AG10803 (cell line): Measurements from ENCODE around the gene ST7.

Experiments
- DNase-seq: peaks from one replicate; pipeline ENCODE4 v3.0.0; 2010; ENCODE audit warnings: low read depth
- H3K4me3 ChIP-seq: 2 replicates; pipeline ENCODE4 v1.5.1; 2011; ENCODE audit warnings: mild to moderate bottlenecking, low read length, control low read depth
- TF ChIP-seq, protein P1 (sequence below): conservative IDR thresholded peaks from 2 replicates; pipeline ENCODE4 v1.5.1; 2011; ENCODE audit warnings: mild to moderate bottlenecking, low read length, control low read depth, inconsistent platforms

ST7 gene

DNA sequence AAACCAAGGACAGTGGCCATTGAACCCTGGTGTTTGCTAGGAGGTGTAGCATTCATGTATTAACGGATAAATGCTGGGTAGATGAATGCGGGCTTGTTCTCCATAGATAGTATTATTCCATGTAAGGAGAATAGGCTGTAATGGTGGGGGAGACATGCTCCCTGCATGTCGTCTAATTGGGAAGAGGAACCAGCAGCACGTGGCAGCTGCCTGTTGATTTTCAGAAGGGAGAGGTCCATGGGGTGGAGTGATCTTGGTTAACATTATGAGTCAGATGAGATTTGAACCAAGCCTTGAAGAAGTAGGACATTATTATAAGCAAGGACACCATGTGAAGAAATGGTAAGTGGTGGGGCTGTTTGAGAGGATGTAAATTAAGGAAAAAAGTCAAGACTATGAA lies 257.1 kb downstream of the ST7 start:
- no peak overlapping the region for H3K4me3 ChIP-seq
- TF ChIP-seq, protein P1, sequence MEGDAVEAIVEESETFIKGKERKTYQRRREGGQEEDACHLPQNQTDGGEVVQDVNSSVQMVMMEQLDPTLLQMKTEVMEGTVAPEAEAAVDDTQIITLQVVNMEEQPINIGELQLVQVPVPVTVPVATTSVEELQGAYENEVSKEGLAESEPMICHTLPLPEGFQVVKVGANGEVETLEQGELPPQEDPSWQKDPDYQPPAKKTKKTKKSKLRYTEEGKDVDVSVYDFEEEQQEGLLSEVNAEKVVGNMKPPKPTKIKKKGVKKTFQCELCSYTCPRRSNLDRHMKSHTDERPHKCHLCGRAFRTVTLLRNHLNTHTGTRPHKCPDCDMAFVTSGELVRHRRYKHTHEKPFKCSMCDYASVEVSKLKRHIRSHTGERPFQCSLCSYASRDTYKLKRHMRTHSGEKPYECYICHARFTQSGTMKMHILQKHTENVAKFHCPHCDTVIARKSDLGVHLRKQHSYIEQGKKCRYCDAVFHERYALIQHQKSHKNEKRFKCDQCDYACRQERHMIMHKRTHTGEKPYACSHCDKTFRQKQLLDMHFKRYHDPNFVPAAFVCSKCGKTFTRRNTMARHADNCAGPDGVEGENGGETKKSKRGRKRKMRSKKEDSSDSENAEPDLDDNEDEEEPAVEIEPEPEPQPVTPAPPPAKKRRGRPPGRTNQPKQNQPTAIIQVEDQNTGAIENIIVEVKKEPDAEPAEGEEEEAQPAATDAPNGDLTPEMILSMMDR: no peak
- no peak for DNase-seq

DNA sequence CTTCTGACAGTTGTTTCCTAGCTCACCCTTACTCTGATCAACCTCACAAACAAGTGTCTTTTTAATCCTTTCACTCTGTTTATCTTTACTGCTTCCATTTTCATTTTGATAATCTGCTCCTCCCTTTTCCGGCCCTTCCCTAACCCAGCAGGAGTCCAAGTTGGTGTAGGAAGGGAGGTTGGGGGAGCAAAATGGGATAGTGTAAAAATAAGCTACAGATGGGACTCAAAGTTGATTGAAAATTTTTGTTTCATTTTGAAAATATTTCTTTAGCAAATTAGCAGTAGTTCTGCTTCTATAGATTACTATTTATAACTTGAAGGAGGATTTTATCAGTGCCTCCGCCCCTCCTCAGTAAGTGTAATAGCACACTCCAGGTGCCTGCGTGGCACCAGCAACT lies 257.6 kb downstream of the ST7 start:
- no peak for DNase-seq
- TF ChIP-seq, protein P1: no peak
- H3K4me3 ChIP-seq: no peak overlapping the region

DNA sequence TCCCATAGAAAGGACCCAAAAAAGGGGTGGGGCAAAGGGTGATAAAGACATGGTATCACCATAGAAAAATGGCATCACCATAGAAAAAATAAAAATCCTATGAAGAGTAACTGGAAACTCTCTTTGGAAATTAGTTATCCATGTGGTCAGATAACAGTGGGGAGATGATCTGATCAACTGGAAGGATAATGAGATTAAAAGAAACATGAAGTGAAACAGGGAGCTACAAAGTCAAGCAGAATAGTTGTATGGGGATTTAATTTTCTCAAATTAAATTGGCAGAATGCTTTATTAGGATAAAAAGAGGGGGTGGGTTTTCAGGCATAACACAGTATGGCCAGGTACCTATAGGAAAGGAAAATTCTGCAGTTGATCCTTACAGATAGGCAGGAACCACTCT lies 258.3 kb downstream of the ST7 start:
- DNase-seq: no peak
- no peak overlapping the region for H3K4me3 ChIP-seq
- TF ChIP-seq, protein P1: no peak

DNA sequence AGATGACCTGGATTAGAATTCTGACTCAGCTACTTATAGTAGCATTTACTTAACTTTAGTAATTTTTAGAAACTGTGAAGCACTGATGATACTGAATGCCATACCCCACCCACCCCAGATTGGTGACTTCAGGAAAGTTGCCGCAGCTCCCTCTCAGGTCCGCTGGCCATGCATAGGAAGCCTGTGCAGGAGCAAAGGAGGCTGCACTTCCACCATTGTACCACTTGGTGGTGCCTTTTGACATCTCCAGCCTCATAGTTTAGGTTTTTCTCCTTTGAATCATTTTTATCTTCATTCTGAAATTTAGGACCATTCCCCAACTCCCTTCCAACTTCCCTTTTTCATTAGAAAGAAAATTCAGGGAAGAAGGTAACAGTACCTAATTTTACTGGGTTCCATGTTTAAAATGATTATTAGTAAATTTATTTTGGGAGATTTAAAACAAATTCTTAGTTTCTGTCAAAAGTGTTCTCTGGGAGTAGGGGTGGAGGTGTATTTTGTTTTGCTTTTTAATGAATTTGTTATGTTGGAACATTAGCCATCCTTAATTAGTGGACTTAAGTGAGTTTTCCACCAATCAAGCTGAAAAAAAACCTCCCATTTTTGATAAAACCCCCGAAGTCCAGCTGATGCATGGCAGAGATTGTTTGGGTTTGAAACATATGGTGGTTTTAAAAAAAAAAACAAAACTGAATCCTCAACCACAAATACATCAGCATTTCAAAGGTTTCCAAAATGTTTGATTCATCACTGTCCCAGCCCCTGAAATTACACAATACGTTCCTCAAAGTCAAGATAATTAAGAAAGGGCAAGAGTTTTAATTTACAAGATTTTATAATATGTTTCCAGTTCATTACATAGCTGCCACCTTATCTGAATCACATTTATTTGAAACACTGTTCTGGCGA lies 259.9 kb downstream of the ST7 start:
- TF ChIP-seq, protein P1: peak; percentile 99
- no peak overlapping the region for H3K4me3 ChIP-seq
- DNase-seq: peak; percentile 78

DNA sequence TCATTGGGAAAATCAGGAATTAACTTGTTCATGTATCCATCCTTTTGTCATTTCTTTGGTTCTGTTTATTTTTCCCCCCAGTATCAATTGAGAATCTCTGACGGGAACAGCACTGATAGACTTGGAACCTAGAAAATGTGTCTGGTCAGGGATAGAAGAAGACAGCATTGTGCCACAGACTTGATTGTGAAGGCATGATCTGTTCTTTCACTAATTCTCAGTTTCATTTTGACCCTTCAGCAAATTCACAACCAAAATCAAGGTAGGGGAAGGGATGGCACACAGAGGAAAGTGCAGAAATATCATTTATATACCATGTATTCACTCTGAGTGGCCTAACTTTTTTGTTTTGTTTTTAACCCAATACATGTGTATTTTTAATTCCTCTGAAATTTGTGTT lies 262.7 kb downstream of the ST7 start:
- TF ChIP-seq, protein P1: no peak
- DNase-seq: no peak
- H3K4me3 ChIP-seq: no peak overlapping the region

DNA sequence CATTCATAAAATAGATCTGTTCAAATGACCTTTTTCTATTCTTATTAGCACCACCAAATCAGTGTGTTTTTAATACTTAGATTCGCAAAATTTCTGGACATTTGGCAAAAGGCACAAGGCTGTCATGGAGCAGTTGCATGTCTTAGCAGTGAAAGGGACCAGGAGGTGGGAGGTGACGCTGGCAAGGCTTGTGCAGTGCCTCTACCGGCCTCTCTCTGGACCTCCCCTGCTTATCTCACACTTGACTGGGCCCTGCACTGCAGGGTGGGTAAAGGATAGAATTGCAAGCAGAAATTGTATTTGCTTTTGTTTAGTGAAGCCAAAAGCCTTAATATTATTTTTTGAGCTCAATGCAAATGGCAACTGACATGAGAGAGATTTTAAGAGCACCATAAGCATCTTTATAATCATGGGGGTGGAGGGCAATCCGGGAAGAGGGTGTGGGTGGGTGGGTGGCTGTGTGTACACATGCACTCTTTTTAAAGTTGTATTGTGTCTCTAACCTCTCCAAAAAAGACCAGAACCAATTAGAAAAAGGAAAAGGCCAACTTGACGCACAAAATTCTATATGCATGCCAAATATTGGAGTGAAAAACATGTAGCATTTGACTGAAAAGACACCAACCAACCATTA lies 263.3 kb downstream of the ST7 start:
- DNase-seq: no peak
- TF ChIP-seq, protein P1: no peak
- H3K4me3 ChIP-seq: no peak overlapping the region
